IgD-negative memory B cell (primary cell): ENCODE data around the gene ATG4D. TPM values are rescaled to one million over a fixed set of nuclear protein-coding genes. Genes with fewer than 3 reads are reported as not detected.
"Not testable (repeated sequence)": the region's sequence is repeated elsewhere in the genome, so short reads cannot be mapped to it uniquely, and the experiment has no call there.

Source experiments
- H3K27ac Mint-ChIP-seq, 3 donors: one replicate each; pipeline ENCODE4 v1.8.0; 2020 to 2022; ENCODE audit warnings: mild to moderate bottlenecking in 3 of 3, mixed read lengths in 3 of 3, moderate library complexity in 1 of 3
- H3K27me3 Mint-ChIP-seq: one replicate; pipeline ENCODE4 v1.8.0; 2021; ENCODE audit warnings: mixed read lengths
- H3K36me3 Mint-ChIP-seq: one replicate; pipeline ENCODE4 v1.8.0; 2020; ENCODE audit warnings: mild to moderate bottlenecking, mixed read lengths
- H3K4me1 Mint-ChIP-seq, 3 donors: one replicate each; pipeline ENCODE4 v1.8.0; 2020 to 2022; ENCODE audit warnings: mixed read lengths in 3 of 3, mild to moderate bottlenecking in 1 of 3
- H3K4me3 Mint-ChIP-seq, 4 donors: one replicate each; pipeline ENCODE4 v1.8.0; 2020 to 2022; ENCODE audit warnings: mild to moderate bottlenecking in 4 of 4, mixed read lengths in 4 of 4, moderate library complexity in 3 of 4
- H3K9me3 Mint-ChIP-seq, 3 donors: one replicate each; pipeline ENCODE4 v1.8.0; 2020 to 2021; ENCODE audit warnings: mixed read lengths in 3 of 3, mild to moderate bottlenecking in 1 of 3
- polyA plus RNA-seq: library from polyadenylated mRNA; unstranded; fragments of 300-500 nt; fragmentation: Illumina TruSeq; gene quantifications from one replicate; pipeline ENCODE4 v1.2.3, GENCODE V29; 2021

The ATG4D gene
- polyA plus RNA-seq, 1 donor from 2014 or later: 21.0 TPM

DNA sequence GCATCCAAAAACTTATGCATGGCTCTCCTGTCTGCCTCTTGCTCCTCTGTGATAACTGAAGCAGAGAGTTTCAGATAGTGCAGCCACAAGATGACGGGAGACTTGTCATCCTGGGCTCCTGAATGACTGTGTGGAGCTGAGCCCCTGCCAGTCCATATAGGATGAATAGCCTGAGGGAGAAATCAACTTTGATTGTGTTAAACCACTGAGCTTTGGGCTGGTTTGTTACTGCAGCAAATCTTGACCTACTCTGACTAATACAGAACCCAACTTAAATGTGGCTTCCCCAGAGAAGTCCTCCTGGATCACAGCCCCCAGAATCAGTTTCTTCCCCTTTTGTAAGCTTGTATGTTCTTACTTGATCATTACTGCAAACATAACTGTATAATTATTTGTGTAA lies 11.2 kb upstream of the ATG4D start:
- Mint-ChIP-seq H3K4me1 (no peaks in the 10 kb centered on the region), H3K9me3 (peaks cover 0 to 4% (median 0%) of the 10 kb centered on the region in 3 donors), H3K27ac (no peak overlapping the region), H3K4me3 (no peak overlapping the region), H3K27me3 (peaks cover 10% of the 10 kb centered on the region), H3K36me3 (peaks cover 1% of the 10 kb centered on the region)

- H3K27me3 Mint-ChIP-seq: peaks cover 18% of the 10 kb centered on the region
- H3K4me3 Mint-ChIP-seq: no peak overlapping the region
- H3K27ac Mint-ChIP-seq: no peak overlapping the region
- peaks cover 0 to 4% (median 0%) of the 10 kb centered on the region in 3 donors for H3K9me3 Mint-ChIP-seq
- H3K4me1 Mint-ChIP-seq: no peaks in the 10 kb centered on the region
- peaks cover 1% of the 10 kb centered on the region for H3K36me3 Mint-ChIP-seq
Measured at GRCh38 chr19:10533646-10534386, 9.9 kb upstream of the ATG4D start.

DNA sequence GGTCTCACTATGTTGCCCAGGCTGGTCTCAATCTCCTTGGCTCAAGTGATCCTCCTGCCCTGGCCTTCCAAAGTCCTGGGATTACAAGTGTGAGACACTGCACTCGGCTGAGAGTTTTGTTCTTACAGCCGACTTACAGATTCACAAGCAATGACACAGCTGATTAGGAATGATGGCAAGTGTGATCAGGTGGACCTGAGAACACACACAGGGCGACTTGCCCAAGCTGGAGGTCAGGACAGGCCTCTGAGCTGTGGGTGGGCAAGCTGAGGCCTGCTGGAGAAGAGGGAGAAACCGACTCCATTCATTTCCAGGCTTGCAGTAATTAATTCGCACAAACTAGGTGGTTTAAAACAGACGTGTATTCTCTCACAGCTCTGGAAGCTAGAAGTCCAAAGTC lies 8.1 kb upstream of the ATG4D start:
- H3K36me3 Mint-ChIP-seq: no peaks in the 10 kb centered on the region
- no peaks in the 10 kb centered on the region for H3K4me1 Mint-ChIP-seq
- H3K27me3 Mint-ChIP-seq: peaks cover 28% of the 10 kb centered on the region
- H3K4me3 Mint-ChIP-seq: no peak overlapping the region
- no peak overlapping the region for H3K27ac Mint-ChIP-seq
- H3K9me3 Mint-ChIP-seq: peaks cover 0 to 4% (median 0%) of the 10 kb centered on the region in 3 donors

DNA sequence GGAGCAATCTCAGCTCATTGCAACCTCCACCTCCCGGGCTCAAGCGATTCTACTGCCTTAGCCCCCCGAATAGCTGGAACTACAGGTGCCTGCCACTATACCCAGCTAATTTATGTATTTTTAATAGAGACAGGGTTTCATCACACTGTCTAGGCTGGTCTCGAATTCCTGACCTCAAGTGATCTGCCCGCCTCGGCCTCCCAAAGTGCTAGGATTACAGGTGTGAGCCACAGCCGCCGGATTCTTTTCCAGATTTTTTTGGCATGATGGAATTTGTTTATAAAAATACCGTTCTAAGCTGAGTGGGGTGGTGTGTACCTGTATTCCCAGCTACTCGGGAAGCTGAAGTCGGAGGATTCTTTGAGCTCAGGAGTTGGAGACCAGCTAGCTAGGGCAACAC lies 6.0 kb upstream of the ATG4D start:
- Mint-ChIP-seq H3K4me3 (no peak overlapping the region), H3K27me3 (peaks cover 27% of the 10 kb centered on the region), H3K4me1 (peaks cover under 1 to 3% (median 2%) of the 10 kb centered on the region in 3 donors), H3K27ac (no peak overlapping the region), H3K36me3 (no peaks in the 10 kb centered on the region), H3K9me3 (no peaks in the 10 kb centered on the region)

DNA sequence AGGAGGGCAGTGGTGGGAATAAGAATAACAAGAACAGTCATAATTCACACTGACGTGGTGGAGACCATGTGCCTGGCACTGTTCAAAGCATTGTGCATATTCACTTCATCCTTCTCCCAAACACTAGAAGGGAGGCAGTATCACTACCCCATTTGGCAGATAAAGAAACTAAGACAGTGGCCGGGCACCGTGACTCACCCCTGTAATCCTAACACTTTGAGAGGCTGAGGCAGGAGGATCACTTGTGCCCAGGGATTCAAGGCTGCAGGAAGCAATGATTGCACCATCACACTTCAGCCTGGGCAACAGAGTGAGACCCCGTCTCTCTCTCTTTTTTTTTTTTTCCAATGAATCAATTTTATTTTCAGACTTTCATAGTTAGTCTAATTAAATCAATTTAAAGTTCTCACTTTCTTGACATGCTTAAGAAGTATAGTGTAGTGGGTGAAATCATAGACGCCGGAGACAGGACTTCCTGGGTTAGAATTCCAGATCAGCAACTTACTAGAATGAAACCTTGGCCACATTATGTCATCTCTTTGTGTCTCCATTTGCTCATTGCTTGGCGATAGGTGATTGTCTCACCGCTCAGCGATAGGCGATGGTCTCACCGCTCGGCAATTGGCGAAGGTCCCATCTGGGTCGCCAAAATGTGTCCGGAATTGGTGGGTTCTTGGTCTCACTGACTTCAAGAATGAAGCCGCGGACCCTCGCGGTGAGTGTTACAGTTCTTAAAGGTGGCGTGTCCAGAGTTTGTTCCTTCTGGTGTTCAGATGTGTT lies 5.3 kb upstream of the ATG4D start:
- H3K27ac Mint-ChIP-seq: no peak overlapping the region
- no peaks in the 10 kb centered on the region for H3K36me3 Mint-ChIP-seq
- H3K9me3 Mint-ChIP-seq: no peaks in the 10 kb centered on the region
- H3K4me1 Mint-ChIP-seq: peaks cover 2 to 7% (median 6%) of the 10 kb centered on the region in 3 donors
- H3K4me3 Mint-ChIP-seq: no peak overlapping the region
- H3K27me3 Mint-ChIP-seq: peaks cover 26% of the 10 kb centered on the region

DNA sequence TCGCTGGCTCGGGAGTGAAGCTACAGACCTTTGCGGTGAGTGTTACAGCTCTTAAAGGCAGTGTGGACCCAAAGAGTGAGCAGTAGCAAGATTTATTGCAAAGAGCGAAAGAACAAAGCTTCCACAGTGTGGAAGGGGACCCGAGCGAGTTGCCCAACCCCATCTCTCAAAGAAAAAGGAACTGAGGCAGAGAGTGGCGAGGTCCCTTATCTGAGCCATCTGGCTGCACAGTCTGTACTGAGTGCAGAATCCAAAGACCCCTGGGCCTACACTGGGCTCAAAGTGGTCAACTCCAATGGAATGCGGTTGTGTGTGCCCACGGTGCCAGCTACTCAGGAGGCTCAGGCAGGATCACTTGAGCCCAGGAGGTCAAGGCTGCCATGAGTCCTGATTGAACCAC lies 4.7 kb upstream of the ATG4D start:
- H3K9me3 Mint-ChIP-seq, H3K36me3 Mint-ChIP-seq, H3K4me3 Mint-ChIP-seq, H3K4me1 Mint-ChIP-seq: not testable (repeated sequence)
- Mint-ChIP-seq H3K27me3 (peaks cover 26% of the 10 kb centered on the region), H3K27ac (peak overlapping the region in 1 of 3 donors; percentile 12)

DNA sequence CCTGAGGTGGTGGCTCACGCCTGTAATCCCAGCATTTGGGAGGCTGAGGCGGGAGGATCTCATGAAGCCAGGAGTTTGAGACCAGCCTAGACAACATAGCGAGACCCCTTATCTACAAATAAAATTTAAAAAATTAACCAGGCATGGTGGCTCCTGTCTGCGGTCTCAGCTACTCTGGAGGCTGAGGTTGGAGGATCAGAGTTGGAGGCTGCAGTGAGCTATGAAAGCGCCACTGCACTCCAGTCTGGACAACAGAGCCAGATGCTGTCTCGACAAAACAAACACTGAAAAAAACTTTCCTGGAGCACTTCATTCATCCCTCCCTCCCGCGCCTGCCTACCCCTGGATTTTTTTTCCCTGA lies 665 bp upstream of the ATG4D start:
- H3K4me1 Mint-ChIP-seq: peaks cover 6 to 14% (median 8%) of the 10 kb centered on the region in 3 donors
- H3K36me3 Mint-ChIP-seq: no peaks in the 10 kb centered on the region
- H3K27ac Mint-ChIP-seq: peak overlapping the region; percentile 71 to 96 (median 76)
- no peaks in the 10 kb centered on the region for H3K9me3 Mint-ChIP-seq
- H3K27me3 Mint-ChIP-seq: peaks cover 18% of the 10 kb centered on the region
- H3K4me3 Mint-ChIP-seq: peak overlapping the region; percentile 75 to 92 (median 90)

DNA sequence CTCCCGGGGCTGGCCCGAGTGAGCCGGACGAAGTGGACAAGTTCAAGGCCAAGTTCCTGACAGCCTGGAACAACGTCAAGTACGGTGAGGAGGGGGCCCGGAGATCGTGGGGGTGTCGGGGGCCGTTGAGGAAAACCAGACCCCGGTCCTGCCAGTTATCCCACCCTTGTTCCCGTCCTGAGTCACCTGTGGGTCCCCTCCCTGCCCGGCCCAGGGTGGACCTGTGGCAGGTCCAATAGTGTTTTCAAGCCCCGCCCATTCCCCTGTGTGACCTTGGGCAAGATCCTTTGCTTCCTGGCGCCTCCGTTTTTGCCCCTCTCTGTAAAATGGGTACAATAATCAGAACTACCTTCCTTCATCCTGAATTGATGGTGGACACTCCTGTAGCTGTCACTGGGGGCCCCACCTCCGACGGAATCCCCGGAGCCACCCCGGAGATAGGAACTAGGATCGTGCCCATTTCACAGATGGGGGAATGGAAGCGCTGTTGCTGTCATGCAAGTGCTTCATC lies 593 bp downstream of the ATG4D start:
- peaks cover 6 to 14% (median 8%) of the 10 kb centered on the region in 3 donors for H3K4me1 Mint-ChIP-seq
- peak overlapping the region; percentile 65 to 98 (median 85) for H3K27ac Mint-ChIP-seq
- H3K9me3 Mint-ChIP-seq: no peaks in the 10 kb centered on the region
- H3K36me3 Mint-ChIP-seq: no peaks in the 10 kb centered on the region
- peaks cover 9% of the 10 kb centered on the region for H3K27me3 Mint-ChIP-seq
- H3K4me3 Mint-ChIP-seq: peak overlapping the region; percentile 83 to 93 (median 88)

GRCh38 chr19:10544753-10545251 lies 1.1 kb downstream of the ATG4D start:
- Mint-ChIP-seq H3K9me3 (no peaks in the 10 kb centered on the region), H3K27ac (peak overlapping the region; percentile 65 to 98 (median 85)), H3K27me3 (peaks cover 8% of the 10 kb centered on the region), H3K4me3 (peak overlapping the region; percentile 83 to 93 (median 88)), H3K36me3 (no peaks in the 10 kb centered on the region), H3K4me1 (peaks cover 6 to 14% (median 8%) of the 10 kb centered on the region in 3 donors)

DNA sequence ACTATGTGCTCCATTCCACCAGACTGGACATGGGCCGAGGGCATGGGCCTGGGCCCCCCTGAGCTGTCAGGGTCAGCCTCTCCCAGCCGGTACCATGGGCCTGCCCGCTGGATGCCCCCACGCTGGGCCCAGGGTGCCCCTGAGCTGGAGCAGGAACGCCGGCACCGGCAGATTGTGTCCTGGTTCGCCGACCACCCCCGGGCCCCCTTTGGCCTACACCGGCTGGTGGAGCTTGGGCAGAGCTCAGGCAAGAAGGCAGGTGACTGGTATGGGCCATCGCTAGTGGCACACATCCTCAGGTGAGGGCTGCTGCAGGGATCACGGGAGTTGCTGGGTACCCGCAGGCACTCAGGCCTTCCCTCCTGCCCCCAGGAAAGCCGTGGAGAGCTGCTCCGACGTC lies 3.1 kb downstream of the ATG4D start:
- peaks cover 4 to 14% (median 7%) of the 10 kb centered on the region in 3 donors for H3K4me1 Mint-ChIP-seq
- no peak overlapping the region for H3K4me3 Mint-ChIP-seq

GRCh38 chr19:10548746-10549276 lies 5.1 kb downstream of the ATG4D start:
- H3K27me3 Mint-ChIP-seq: no peaks in the 10 kb centered on the region

More for the DNA sequence above, 3.1 kb downstream of the ATG4D start:
- Mint-ChIP-seq H3K27me3 (no peaks in the 10 kb centered on the region), H3K36me3 (no peaks in the 10 kb centered on the region), H3K27ac (peak overlapping the region in 1 of 3 donors; percentile 28), H3K9me3 (no peaks in the 10 kb centered on the region)

DNA sequence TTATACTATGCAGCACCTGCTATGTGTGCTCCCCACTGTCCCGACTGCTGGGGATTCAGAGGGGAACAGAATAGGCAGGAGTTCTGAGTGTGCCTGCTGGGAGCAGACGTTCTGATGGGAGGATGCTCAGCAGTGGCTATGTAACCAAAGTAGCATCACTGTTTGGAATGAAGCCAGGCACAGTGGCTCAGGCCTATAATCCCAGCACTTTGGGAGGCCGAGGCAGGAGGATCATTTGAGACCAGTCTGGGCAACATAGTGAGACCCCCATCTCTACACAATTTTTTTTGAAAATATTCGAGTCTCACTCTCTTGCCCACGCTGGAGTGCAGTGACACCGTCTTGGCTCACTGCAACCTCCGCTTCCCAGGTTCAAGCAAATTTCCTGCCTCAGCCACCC lies 6.0 kb downstream of the ATG4D start:
- Mint-ChIP-seq H3K36me3 (no peaks in the 10 kb centered on the region), H3K4me1 (peaks cover 16 to 21% (median 21%) of the 10 kb centered on the region in 3 donors), H3K9me3 (no peaks in the 10 kb centered on the region), H3K27ac (peak overlapping the region in 1 of 3 donors; percentile 59), H3K27me3 (no peaks in the 10 kb centered on the region), H3K4me3 (no peak overlapping the region)

More at GRCh38 chr19:10548746-10549276, 5.1 kb downstream of the ATG4D start:
- Mint-ChIP-seq H3K4me3 (peak overlapping the region in 2 of 4 donors; percentile 22 to 58), H3K36me3 (no peaks in the 10 kb centered on the region), H3K27ac (peak overlapping the region in 2 of 3 donors; percentile 67), H3K9me3 (no peaks in the 10 kb centered on the region), H3K4me1 (peaks cover 12 to 13% (median 12%) of the 10 kb centered on the region in 3 donors)

- Mint-ChIP-seq H3K27ac (peak overlapping the region in 1 of 3 donors; percentile 59), H3K36me3 (no peaks in the 10 kb centered on the region)
Measured at GRCh38 chr19:10550336-10550735, 6.6 kb downstream of the ATG4D start.

DNA sequence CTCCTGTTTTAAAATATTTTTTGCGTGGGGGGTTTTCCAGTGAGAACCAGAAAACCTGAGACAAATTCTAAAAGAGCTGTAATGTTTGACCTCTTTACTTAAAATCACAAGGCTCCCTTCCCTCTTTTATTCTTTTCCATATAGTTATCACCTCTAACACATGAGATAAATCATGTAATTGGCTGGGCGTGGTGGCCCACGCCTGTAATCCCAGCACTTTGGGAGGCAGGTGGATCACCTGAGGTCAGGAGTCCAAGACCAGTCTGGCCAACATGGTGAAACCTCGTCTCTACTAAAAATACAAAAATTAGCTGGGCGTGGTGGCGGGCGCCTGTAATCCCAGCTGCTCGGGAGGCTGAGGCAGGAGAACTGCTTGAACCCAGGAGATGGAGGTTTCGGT lies 7.3 kb downstream of the ATG4D start:
- peaks cover 16 to 26% (median 16%) of the 10 kb centered on the region in 3 donors for H3K4me1 Mint-ChIP-seq
- peak overlapping the region in 1 of 4 donors; percentile 65 for H3K4me3 Mint-ChIP-seq
- not testable (repeated sequence) for H3K27me3 Mint-ChIP-seq, H3K9me3 Mint-ChIP-seq, H3K36me3 Mint-ChIP-seq
- peak overlapping the region in 1 of 3 donors; percentile 53 for H3K27ac Mint-ChIP-seq

More at GRCh38 chr19:10550336-10550735, 6.6 kb downstream of the ATG4D start:
- Mint-ChIP-seq H3K4me1 (peaks cover 13 to 22% (median 16%) of the 10 kb centered on the region in 3 donors), H3K4me3 (no peak overlapping the region), H3K9me3 (no peaks in the 10 kb centered on the region), H3K27me3 (no peaks in the 10 kb centered on the region)
